GM03348 (cell line): ENCODE results near the gene MYO5A.
A peak's percentile ranks its signal among the peaks of the same experiment; 100 is the strongest.
"Not testable (repeated sequence)": the region's sequence is repeated elsewhere in the genome, so short reads cannot be mapped to it uniquely, and the experiment has no call there.

ENCODE experiments used
- DNase-seq: peaks from one replicate; pipeline ENCODE4 v3.0.0; 2012; ENCODE audit warnings: low spot score

MYO5A gene

DNA sequence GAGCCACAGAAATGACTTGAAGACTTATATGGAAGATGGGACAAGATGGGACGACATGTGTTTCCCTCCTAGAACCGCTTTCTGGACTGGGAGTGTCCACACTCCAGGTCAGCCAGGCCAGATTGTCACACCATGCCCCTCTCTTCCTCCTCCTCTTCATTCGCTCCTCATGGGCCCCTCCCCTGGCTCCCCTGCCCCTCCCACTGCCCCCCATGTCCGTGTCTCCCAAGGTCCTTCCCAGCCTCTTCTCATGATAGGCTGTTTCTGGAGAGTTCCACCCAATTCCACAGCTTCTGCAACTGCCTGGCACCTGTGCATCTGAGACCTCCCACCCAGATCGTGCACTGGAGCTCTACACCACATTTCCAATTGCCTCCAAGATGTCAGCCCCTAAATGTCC, 239.7 kb downstream of the MYO5A start:
- DNase-seq = no peak

DNA sequence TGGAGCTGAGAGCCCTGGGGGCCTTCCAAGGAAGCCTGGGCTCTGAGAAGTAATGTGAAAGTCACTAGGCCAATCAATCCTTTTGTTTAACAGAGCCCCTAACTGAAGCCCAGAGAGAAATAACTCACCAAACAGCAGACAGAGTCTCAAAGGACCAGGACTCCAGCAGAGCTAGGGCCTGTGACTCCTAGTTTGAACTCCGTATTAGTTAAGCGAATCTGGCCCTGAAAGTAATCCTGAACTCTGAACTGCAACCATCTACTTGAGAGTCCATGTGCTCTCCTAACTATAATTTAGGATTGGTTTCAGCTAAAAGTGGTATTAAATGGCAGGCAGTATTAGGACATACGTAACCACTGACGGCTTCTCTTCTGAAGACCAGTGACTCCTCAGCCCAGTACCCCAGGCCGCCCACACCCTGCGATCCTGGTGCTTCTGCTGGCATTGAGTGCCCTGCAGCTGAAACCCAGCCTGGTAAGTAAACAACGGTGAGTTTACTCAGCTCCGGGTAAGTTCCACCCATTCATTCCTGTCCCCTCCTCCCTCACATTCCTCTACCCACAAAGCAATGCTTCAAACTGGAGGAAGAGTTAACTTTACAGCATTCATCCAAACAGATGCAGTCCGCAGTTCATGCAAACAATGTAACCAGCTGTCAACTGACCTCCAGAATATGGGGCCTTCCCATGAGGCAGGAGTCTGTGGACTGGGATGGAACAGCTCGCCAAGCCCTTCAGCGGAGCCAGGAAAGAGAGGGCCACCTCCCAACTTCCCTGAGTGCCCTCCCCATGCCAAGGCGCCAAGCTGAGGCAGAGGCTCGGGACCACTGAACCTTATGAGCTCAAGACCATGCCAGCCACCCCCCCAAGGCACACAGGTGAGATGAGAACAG, 240.4 kb downstream of the MYO5A start:
- DNase-seq = no peak

DNA sequence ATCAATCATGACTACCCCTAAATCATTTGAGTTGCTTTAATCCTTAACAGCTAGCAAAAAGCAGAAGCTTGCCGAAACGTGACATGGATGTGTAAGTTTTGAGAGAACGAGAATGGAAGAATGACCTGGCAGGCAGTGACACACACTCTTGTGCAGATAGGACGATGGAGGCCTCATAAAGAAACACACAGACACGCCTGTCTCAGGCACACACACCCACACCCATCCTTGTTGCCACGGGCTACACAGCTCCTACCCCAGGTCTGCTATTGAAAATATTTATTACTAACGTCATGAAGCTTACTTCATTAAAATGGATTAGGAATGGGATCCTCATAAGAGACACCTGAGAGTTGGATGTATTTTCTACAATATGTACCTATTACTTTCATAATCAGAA, 241.6 kb downstream of the MYO5A start:
- no peak for DNase-seq

DNA sequence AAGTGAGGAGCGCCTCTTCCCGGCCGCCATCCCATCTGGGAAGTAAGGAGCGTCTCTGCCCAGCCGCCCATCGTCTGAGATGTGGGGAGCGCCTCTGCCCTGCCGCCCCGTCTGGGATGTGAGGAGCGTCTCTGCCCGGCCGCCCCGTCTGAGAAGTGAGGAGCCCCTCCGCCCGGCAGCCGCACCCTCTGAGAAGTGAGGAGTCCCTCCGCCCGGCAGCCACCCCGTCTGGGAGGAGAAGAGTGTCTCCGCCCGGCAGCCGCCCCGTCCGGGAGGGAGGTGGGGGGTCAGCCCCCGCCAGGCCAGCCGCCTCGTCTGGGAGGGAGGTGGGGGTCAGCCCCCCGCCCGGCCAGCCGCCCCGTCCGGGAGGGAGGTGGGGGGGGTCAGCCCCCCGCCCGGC, 242.7 kb downstream of the MYO5A start:
- DNase-seq = not testable (repeated sequence)

DNA sequence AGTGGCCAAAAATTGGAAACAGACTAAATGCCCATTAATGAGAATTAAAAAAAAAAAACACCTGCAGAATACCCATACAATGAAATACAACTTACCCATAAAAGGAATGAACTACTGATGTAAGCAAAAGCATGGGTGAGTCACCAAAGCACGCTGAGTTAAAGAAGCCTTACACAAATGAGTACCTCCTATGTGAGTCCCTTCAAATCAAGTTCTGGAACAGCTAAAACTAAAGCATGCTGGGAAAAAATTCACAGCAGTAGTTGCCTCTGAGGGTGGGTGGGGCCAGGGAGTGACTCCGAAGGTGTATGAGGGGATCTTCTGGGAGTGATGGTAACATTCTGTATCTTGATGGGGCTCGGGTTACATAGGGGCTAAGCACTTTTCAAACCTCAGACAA, 244.5 kb downstream of the MYO5A start:
- DNase-seq = no peak

DNA sequence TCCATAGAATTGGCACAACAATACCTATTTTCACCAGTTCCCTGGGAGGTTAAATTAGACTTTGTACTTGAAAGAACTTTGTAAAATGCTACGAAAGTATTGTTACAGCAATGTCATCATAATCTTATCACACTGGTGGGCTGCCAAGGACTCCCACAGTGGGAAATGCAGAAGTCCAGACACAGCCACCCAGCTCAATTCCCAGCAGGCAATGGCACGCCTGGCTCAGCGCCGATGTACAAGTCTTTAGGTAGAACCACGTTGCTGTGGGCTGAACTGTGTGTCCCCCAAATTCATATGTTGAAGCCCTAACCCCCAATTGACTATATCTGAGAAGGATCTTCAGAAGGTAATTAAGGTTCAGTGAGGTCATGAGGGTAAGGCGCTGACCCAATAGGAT, 245.4 kb downstream of the MYO5A start:
- DNase-seq = no peak

DNA sequence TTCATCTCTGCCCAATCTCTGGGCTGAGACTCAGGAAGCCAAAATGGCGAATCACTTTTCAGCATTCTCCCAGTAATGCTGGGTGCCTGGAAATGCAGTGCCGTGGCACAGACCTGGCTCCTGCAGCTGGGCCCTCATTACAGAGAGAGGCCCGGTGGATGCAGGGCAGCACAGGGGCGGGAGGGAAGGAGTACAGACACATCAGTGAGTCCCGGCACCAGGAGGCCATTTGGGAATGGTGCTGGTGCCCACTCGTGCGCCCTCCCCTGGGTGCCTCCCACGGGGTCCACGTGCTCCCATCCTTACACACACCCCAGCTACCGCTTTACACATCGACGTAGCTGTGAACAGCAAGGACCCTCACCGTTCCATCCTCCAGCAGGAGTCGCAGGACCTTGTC, 246.3 kb downstream of the MYO5A start:
- no peak for DNase-seq

DNA sequence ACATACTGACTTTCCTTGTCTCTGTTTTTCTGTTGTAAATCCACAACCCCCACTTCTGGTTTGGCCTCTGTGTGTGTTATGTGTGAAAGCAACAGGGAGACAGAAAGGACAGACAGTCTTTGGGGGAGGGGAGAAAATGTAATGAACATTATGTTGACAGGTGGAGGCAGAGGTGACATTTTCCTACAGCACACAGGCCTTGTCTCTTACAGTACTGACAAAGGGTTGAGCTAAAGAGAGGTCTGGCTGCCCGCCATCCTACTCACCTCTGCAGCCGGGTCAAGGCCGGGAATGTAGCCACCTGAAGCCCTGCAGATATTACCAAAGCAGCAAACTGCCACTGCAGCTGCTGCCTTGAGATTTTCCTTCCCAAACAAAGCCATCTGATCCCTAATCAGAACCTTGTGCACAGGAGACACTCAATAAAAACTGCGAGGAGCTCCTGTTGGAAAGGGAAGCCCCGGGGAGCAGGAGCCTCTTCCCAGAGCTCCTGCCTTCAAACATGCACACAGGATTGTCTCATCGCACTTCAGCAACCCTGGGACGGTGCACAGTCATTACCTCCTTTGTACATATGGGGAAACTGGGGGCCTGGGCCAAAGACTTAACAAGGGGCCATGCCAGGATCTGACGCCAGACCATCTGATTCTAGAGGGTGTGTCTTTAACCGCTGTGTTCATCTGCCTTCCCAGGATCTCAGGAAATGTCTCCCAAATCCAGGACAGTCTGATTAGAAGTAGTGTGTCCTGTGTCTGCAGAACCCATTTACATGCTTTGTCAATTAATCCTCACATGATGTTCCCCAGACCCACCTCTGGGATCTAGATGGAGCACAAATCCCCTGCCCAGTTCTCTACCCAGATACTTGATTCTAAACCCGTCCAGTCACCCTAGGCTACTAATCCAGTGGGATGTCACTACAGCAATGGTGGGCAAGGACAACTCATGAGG, 247.3 kb downstream of the MYO5A start:
- DNase-seq = no peak

DNA sequence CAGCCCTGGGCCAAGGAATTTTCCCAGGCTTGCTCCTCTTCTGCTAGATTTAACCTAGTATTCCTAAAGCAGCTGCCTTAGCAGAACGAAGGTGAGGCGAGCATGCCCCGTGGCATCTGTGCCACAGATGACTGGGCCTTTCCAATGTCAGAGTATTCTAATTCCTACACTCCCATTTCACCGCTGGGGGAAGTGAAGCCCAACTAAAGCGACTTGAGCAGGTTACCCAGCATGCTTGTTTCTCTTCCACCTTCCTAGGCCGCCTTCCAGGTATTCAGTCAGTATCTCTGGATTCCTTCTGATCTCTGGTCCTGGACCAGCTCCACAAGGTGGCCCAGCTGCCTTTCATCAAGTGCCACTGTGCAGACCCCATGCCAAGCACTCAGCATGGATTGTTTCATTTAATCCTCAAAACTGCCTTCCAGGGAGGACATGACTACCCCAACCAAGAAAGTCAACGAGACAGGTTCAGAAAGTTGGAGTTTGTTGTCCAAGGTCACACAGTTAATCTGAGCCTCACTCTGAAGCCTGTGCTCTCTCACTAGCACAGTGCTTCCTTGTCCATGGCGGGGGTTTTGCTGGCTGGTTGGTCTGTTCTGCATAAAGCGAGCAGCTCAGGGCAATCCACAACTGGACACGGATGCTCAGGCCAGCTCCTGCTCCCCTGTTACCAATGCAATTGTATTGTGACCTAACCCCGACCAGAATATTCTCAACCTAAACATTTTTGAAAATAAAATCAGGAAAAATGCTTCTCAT, 248.2 kb downstream of the MYO5A start:
- DNase-seq = no peak

DNA sequence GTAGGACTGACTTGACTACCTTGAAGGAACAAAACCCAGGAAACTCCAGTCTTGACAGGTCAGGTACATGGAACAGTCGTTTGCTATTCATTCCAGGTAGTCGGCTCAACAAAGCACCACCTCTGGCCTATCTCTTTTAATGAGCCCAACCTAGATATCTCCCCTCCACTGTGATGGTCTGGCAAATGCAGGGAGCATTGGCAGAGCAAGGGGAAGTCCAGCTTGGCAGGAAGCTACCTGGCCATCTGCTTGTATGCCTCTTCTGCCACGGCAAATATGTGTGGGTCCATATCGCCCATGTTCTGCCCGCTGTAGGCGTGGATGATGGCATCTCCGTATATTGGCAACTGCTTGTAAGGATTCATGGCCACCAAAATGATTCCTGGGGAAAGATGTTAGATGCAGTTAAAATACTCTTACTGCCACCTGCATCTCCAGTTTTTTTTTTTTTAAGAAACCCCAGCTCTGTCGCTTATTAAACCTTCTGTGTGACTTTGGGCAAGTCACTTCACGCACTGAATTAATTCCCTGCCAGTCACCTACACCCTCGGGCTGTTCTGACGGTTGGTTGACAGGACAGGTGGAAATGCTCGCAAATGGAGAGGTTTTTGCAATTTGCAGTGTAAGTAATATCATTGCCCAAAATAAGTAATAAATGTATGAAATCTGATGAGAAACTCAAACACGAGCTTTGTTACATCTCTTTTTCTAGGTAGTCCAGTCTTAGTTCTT, 249.9 kb downstream of the MYO5A start:
- DNase-seq = no peak

DNA sequence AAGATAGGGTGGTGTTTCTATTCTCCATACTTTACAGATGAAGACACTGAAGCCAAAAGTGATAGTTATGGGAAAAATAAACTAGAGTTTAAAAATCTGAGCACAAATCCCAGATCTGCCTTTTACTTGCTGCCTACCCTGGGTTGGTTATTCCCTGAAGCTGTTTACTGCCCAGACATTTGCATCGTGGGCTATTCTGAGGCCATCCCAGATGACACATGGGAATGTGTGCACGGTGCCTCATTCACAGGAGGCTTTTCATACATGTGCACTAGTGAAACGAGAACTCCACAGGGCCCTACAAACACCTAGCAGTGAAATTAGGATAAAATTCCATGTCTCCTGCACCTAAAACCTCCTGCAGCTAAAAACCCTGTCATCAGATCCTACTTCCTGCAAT, 250.5 kb downstream of the MYO5A start:
- DNase-seq = no peak

DNA sequence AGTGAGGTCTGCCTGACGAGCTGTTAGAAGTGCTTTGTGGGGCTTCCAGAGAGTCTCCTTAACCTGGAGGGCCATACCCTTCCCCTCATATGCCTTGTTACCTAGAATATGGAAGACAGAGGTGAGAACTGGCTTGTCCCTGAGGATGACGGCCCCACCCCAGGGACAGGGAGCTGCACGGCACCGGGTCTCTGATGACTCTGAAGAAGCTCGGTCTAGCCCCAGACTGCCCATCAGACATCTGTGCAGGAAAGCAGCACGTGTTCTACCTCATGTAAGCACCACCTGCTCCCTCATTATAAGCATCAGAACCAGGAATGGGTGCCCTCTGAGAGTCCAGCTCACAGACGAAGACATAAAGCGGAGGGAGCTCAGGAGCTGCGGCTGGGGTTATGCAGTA, 251.1 kb downstream of the MYO5A start:
- no peak for DNase-seq

DNA sequence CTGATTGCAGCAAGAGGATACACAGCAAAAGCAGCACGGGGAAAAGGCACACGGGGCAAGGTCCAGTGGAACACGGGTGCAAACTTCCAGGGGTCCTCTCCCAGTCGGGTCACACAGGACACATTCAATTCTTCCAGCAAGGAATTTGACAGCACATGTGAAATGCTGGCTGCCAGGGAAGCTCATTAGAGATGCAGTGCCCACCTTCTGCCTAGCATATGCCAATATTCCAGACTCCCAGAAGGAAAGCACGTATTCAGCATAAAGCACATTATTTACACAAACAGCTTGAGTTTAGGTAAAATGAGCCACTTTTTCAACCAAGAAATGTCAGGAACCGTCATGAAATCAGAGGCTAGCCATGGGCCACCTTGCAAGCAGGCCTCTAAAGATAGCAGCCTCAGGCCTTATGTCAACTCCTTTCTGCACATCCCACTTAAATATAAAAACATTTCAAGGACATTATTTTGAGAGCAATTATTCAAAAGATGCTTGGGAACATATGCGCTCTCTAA, 252.4 kb downstream of the MYO5A start:
- no peak for DNase-seq

DNA sequence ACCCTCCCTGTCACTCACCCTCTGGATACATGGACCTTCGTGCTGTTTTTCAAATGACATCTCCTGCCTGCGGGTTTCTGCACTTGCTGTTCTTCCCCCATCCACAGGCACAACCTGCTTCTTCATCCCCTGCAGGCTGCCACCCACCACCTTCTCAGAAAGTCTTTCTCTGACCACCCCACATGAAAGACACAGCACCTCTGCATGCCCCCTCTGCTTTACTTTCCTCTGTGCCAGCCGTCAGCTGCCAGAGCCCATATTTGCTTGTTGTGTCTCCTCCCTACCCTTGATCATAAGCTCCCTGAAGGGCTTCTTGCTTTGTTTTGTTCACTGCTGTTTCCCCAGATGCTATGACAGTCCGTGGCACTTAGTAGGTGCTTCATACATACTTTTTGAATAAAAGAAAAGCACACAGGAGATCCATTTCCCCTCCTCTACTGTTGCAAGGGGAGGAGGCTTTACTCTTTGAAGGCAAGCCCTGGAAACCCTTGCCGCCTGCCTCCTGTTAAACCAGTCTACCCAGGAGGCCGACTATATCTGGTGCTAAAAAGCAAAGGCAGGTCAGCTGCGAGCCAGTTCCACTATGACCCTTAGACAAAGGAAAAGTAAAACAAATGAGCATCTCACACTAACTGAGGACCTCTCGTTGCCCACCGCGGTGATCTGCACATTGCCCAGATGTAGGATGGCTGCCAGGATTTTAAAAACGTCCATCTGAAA, 265.0 kb downstream of the MYO5A start:
- no peak for DNase-seq

DNA sequence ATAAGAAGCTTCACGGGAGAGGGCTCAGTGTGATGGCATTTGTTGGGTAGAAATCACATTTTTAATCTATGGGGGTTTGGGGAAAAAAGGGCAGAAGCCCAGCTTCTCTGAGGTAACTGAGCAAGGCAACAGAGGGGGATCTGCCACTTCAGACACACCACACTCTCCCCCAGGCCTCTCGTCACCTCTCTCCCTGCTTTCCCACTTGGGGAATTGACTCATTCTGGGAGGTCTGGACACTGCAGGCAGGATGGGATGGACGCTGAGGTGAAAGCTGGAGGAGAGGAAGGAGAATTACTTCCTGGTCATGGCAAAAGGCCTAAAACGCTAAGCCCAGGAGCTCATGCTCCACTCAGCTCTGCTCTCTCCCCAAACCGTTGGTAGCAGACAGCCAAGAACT, 266.3 kb downstream of the MYO5A start:
- no peak for DNase-seq

DNA sequence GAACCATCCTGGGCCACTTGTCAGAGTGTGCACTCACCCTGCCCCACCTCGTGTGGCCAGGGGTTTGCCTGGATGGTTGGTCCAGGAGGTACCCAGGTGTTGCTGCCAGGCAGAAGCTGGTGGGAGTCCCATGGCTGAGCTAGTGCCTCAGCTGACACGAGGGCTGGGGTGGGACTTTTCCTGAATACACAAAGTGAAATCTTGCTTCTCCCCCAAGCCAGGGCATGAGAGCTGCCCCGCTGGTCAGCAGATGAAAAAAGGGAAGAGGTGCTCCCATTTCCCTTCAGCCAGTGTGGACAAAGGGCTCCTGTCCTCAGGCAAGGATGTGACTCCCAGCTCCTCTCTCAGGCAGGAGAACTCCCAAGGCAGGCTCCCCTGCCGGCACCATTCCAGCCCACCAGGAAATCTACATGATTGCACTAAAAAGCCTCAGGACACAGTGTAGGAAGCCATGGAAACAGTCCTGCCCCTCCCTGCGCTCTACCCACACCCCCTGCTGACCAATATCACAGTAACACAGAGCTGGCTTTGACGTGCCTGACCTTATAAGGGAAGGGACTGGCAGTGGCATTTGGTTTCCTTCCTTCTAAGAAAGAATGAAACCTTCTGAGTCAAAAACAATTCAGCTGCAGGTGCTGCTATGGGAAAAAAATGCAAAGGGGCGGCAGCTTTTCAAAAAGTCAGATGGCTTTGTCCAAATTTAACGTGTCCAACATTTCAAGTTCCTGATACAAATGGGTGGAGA, 267.0 kb downstream of the MYO5A start:
- peak; percentile 73 for DNase-seq

DNA sequence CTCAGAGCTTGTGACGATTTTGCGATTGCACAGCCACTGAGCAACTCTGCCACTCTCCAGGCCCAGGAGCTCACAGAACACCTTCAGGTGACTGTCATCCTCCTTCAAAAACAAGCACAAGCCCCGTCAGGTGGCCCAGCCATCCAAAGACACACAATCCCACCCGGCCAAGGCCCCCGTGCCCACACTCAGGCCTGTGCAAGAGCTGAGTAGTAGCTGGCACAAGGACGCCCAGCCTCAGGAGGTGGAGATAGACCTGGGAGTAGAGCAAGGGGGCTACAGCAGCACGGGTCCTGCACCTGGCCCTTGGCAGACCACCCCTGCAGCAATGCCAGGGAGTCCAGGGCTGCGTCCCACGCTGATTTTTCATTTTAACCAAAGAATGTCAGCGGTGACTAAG, 267.7 kb downstream of the MYO5A start:
- DNase-seq = no peak

DNA sequence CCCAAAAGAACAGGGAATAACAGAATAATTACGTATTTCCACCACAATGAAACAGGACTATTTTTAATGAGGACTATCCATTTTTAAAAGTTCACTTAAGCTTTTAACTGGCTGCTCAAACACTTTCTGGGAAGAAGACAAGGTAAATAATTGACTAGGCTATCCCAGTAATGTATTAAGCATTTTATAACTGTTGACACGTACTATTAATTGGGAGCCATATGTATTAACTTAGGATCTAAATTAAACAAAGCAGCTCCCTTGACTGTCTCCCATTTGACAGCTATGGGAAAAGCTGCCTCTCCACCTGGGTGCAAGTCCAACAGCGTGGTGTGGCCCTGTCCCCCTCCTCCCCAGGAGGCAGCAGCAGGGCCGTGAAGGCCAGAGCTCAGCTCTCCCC, 269.2 kb downstream of the MYO5A start:
- no peak for DNase-seq

DNA sequence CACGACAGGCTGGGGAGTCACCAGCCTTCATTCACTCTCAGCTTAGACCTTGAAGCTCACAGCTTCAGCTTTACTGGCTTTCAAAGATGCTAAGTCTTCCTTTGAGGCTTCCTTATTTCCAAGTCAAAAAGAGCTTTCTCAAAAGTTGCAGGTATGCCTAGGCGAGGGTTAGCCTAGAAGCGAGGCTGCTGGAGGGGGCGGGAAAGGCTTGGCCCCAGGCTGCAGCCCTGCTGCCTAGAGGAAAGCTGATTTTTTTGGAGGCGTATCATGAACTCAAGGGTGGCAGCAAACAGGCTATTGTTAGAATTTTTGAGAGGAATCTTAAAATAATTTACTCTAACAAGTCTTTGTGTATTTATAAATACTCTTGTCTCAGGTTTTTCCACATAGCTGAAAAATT, 270.2 kb downstream of the MYO5A start:
- no peak for DNase-seq

DNA sequence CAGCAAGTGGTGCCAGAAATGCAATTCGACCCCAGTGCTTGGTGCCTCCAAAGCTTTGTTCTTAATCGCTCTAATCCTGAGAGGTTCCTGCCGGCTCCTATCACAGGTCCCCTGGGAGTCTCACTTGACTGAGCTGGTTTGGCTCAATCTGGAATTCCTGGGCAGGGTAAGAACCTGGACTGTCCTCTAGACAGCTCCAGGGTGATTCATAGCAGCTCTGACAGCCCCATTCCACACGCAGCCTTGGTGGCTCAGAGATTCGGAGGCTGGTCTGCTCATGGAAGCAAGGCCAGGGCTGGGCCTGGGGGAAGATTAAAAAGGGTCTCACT, 271.0 kb downstream of the MYO5A start:
- peak; percentile 74 for DNase-seq
